Naive thymus-derived CD4-positive, alpha-beta T cell (primary cell): ENCODE measurements around the gene ACOT9. TPM values are rescaled to one million over a fixed set of nuclear protein-coding genes. Genes with fewer than 3 reads are reported as not detected.

Experiments
- ATAC-seq: fragments of 150-1000 bp; cut with Tn5 transposase; 2 replicates; pipeline ENCODE4 v1.10.0; 2021; ENCODE audit warnings: mild to moderate bottlenecking, moderate library complexity
- CTCF ChIA-PET: fragments of 350-600 bp; sonication (Branson Sonifier 250); formaldehyde crosslinking; loops from one replicate; lab custom pipeline; 2021; ENCODE audit warnings: antibody characterized with exemption; lab: Charles Lee
- POLR2A ChIA-PET: fragments of 350-600 bp; sonication (Branson Sonifier 250); formaldehyde crosslinking; loops from one replicate; lab custom pipeline; 2021; ENCODE audit warnings: antibody characterized with exemption, inconsistent platforms; lab: Charles Lee
- DNase-seq, 9 donors: peaks; one replicate each; pipeline versions ENCODE4 v3.0.0 to v3.0.0-alpha.2; 2020 to 2022; ENCODE audit warnings: mixed read lengths in 1 of 9
- H3K27ac ChIP-seq: one replicate; pipeline ENCODE4 v1.7.0; 2013; ENCODE audit warnings: mild to moderate bottlenecking, low read depth, low read length, moderate library complexity
- H3K27me3 ChIP-seq, 2 donors: one replicate each; pipeline ENCODE4 v1.7.0; 2013; ENCODE audit warnings: low read length in 2 of 2, mild to moderate bottlenecking in 2 of 2, moderate library complexity in 2 of 2; ENCODE audit not compliant: control insufficient read depth in 2 of 2, insufficient read depth in 2 of 2
- H3K36me3 ChIP-seq, 3 experiments: 1 replicate in 2 of 3; 2 replicates in 1 of 3; pipeline ENCODE4 v1.7.0; 2013; ENCODE audit warnings: low read length in 3 of 3, mild to moderate bottlenecking in 3 of 3, moderate library complexity in 1 of 3; ENCODE audit not compliant: insufficient read depth in 3 of 3, control insufficient read depth in 2 of 3
- H3K4me1 ChIP-seq, 2 donors: one replicate each; pipeline ENCODE4 v1.7.0; 2013; ENCODE audit warnings: low read length in 2 of 2, mild to moderate bottlenecking in 2 of 2, moderate library complexity in 1 of 2; ENCODE audit not compliant: control insufficient read depth in 2 of 2, insufficient read depth in 2 of 2
- H3K4me3 ChIP-seq: 2 replicates; pipeline ENCODE4 v1.7.0; 2013; ENCODE audit warnings: mild to moderate bottlenecking, low read length
- H3K9me3 ChIP-seq, 3 experiments: 1 replicate in 2 of 3; 2 replicates in 1 of 3; pipeline ENCODE4 v1.7.0; 2013; ENCODE audit warnings: low read length in 3 of 3; ENCODE audit not compliant: control insufficient read depth in 2 of 3
- H3K27ac Mint-ChIP-seq, 9 donors: one replicate each; pipeline ENCODE4 v1.8.0; 2020 to 2022; ENCODE audit warnings: mixed read lengths in 9 of 9, mild to moderate bottlenecking in 8 of 9, moderate library complexity in 5 of 9, inconsistent platforms in 2 of 9
- H3K27me3 Mint-ChIP-seq, 5 donors: one replicate each; pipeline ENCODE4 v1.8.0; 2021 to 2022; ENCODE audit warnings: mixed read lengths in 5 of 5, mild to moderate bottlenecking in 1 of 5
- H3K36me3 Mint-ChIP-seq, 5 donors: one replicate each; pipeline ENCODE4 v1.8.0; 2020 to 2022; ENCODE audit warnings: mixed read lengths in 5 of 5, mild to moderate bottlenecking in 3 of 5, inconsistent platforms in 1 of 5
- H3K4me1 Mint-ChIP-seq, 7 donors: one replicate each; pipeline ENCODE4 v1.8.0; 2020 to 2022; ENCODE audit warnings: mixed read lengths in 7 of 7, mild to moderate bottlenecking in 3 of 7, inconsistent platforms in 1 of 7
- H3K4me3 Mint-ChIP-seq, 10 donors: one replicate each; pipeline ENCODE4 v1.8.0; 2020 to 2022; ENCODE audit warnings: mild to moderate bottlenecking in 10 of 10, mixed read lengths in 10 of 10, moderate library complexity in 6 of 10, inconsistent platforms in 2 of 10
- H3K9me3 Mint-ChIP-seq, 11 donors: one replicate each; pipeline ENCODE4 v1.8.0; 2020 to 2022; ENCODE audit warnings: mixed read lengths in 11 of 11, mild to moderate bottlenecking in 4 of 11, inconsistent platforms in 1 of 11, moderate library complexity in 1 of 11
- intact Hi-C, 2 donors: fragments of 100-400 bp; cut with micrococcal nuclease; formaldehyde crosslinking; loops; one replicate each; pipeline ENCODE4 v1.15.1; 2023
- polyA plus RNA-seq, 2 donors: library from polyadenylated mRNA; unstranded; fragments of 300-500 nt; fragmentation: Illumina TruSeq; gene quantifications; one replicate each; pipeline ENCODE4 v1.2.3, GENCODE V29; 2021
- total RNA-seq, 6 experiments: library from RNA in 5 of 6; stranded (reverse) in 5 of 6; gene quantifications; 1 replicate in 5 of 6; 2 replicates in 1 of 6; pipeline ENCODE4 v1.2.3 and lab custom pipeline; 2021 to 2026

Gene ACOT9
- total and polyA plus RNA-seq, 7 experiments from 2014 or later = 5.9 to 40.1 (median 9.0) TPM

GRCh38 chrX:23787745-23788118 lies 44.7 kb upstream of the ACOT9 start:
- ChIA-PET CTCF (interaction anchor here (0.7 kb wide), 1 partner anchor 164 kb away, joined by 6 read pairs; no protein-coding TSS in a partner anchor), POLR2A (no interaction called here)
- no peak overlapping the region for H3K4me3 Mint-ChIP-seq
- peaks cover 0 to 2% (median 0%) of the 10 kb centered on the region in 11 donors for H3K9me3 Mint-ChIP-seq
- Histone ChIP-seq H3K9me3 (no peaks in the 10 kb centered on the region), H3K4me1 (peaks cover 6 to 10% of the 10 kb centered on the region in 2 donors), H3K4me3 (no peak overlapping the region), H3K36me3 (peaks cover 5 to 15% (median 5%) of the 10 kb centered on the region in 3 experiments), H3K27me3 (no peaks in the 10 kb centered on the region), H3K27ac (no peak overlapping the region)
- no peak overlapping the region for H3K27ac Mint-ChIP-seq
- intact Hi-C loops = loop anchor here in 1 of 2 donors (10.0 kb wide), 2 partner anchors 1843 to 1953 kb away; partner anchors contain the start of genes MBTPS2 and SMS
- no peak for ATAC-seq
- H3K4me1 Mint-ChIP-seq = peaks cover 9 to 26% (median 21%) of the 10 kb centered on the region in 7 donors
- H3K36me3 Mint-ChIP-seq = peaks cover 6 to 24% (median 19%) of the 10 kb centered on the region in 5 donors
- no peak for DNase-seq
- H3K27me3 Mint-ChIP-seq = no peaks in the 10 kb centered on the region

DNA sequence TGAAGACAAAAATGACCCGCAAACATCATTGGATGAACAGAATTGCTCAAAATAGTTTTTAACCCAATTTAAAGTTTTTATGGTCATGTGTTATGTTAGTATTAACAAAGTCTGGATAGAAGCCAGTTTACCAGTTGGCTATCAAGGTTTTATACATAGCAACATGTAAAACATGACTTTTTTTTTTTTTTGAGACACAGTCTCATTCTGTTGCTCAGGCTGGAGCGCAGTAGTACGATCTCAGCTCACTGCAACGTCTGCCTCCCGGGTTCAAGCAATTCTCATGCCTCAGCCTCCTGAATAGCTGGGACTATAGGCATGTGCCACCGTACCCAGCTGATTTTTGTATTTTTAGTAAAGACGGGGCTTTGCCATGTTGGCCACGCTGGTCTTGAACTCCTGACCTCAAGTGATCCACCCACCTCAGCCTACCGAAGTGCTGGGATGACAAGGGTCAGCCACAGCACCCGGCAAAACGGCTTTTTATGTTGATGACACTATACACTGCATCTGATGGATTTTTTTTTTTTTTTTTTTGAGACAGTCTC lies 43.3 kb upstream of the ACOT9 start:
- peak overlapping the region in 2 of 10 donors; percentile 92 for H3K4me3 Mint-ChIP-seq
- no peak overlapping the region for H3K27ac ChIP-seq
- CTCF ChIA-PET = interaction anchor here (0.7 kb wide), 1 partner anchor 9 kb away, joined by 5 read pairs; no protein-coding TSS in a partner anchor
- POLR2A ChIA-PET = no interaction called here
- no peak for DNase-seq
- no peak overlapping the region for H3K4me3 ChIP-seq
- no peaks in the 10 kb centered on the region for H3K27me3 Mint-ChIP-seq
- intact Hi-C loops = loop anchor here in 1 of 2 donors (10.0 kb wide), 2 partner anchors 1842 to 1952 kb away; partner anchors contain the start of genes MBTPS2 and SMS
- H3K27ac Mint-ChIP-seq = peak overlapping the region in 2 of 9 donors; percentile 25 to 26
- peaks cover 13 to 17% of the 10 kb centered on the region in 2 donors for H3K4me1 ChIP-seq
- no peaks in the 10 kb centered on the region for H3K27me3 ChIP-seq
- peaks cover 5 to 15% (median 5%) of the 10 kb centered on the region in 3 experiments for H3K36me3 ChIP-seq
- H3K9me3 ChIP-seq = no peaks in the 10 kb centered on the region
- peaks cover 0 to 2% (median 0%) of the 10 kb centered on the region in 11 donors for H3K9me3 Mint-ChIP-seq
- H3K36me3 Mint-ChIP-seq = peaks cover 6 to 24% (median 19%) of the 10 kb centered on the region in 5 donors
- H3K4me1 Mint-ChIP-seq = peaks cover 14 to 37% (median 33%) of the 10 kb centered on the region in 7 donors
- no peak for ATAC-seq

DNA sequence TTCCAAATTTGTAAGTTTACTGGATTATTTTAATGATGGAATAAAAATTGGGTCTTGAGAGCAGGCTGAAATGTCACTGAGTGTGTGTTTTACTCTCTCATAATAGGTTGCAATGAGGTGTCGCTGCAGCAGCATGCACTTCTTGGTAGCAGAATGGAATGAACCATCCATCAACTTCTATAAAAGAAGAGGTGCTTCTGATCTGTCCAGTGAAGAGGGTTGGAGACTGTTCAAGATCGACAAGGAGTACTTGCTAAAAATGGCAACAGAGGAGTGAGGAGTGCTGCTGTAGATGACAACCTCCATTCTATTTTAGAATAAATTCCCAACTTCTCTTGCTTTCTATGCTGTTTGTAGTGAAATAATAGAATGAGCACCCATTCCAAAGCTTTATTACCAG lies 42.5 kb upstream of the ACOT9 start:
- Histone ChIP-seq H3K9me3 (no peaks in the 10 kb centered on the region), H3K36me3 (peaks cover 5 to 15% (median 5%) of the 10 kb centered on the region in 3 experiments), H3K4me3 (no peak overlapping the region), H3K27me3 (no peaks in the 10 kb centered on the region), H3K4me1 (peaks cover 13 to 17% of the 10 kb centered on the region in 2 donors), H3K27ac (no peak overlapping the region)
- intact Hi-C loops = loop anchor here in 1 of 2 donors (10.0 kb wide), 2 partner anchors 1841 to 1951 kb away; partner anchors contain the start of genes MBTPS2 and SMS
- no peak for ATAC-seq
- Mint-ChIP-seq H3K36me3 (peaks cover 6 to 24% (median 19%) of the 10 kb centered on the region in 5 donors), H3K4me1 (peaks cover 14 to 40% (median 35%) of the 10 kb centered on the region in 7 donors), H3K27ac (peak overlapping the region in 4 of 9 donors; percentile 56 to 97 (median 97)), H3K9me3 (peaks cover 0 to 2% (median 0%) of the 10 kb centered on the region in 11 donors), H3K27me3 (no peaks in the 10 kb centered on the region), H3K4me3 (peak overlapping the region in 9 of 10 donors; percentile 49 to 98 (median 92))
- DNase-seq = no peak
- POLR2A ChIA-PET = no interaction called here
- CTCF ChIA-PET = no interaction called here

DNA sequence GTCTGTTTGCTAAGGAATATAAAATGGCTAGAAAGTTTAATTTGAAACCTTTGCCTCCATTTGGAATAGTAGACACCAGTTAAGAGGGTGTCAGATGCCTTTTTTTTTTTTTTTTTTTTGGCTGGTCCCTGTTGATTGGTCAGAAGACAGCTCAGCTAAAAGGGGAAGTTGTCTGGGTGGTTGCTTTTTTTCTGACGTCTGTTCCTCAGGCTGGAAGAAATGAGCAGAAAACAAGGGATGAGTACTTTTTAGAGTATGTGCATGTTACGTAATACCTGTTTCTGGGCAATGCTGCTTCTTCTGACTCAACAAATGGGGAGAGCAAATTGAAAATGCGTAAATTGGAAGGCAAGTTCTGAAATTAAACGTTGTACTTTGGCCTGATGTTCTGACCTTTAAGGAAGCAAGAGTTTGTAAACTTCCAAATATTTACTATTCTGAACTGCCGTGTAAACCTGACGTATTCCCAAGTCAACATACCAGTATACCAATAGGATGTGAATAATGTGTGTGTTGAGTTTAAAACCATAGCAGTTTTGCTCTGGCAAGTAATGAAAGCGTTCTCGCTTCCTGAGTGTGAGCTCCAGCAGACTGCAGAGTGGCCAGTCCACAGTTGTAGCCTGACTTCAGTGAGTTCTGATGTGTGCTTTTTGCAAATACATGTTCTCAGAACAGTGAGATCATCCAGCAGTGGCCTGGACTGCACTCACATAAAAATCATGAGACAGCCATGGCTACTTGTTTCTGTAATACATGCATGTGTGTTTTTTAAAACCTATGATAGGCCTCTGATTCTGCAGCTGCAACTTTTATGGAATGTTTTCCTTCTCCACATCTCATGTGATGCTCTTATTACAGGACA lies 41.6 kb upstream of the ACOT9 start:
- DNase-seq = peak in 1 of 9 donors; percentile 2
- H3K36me3 Mint-ChIP-seq = peaks cover 6 to 24% (median 19%) of the 10 kb centered on the region in 5 donors
- peak overlapping the region; percentile 88 for H3K27ac ChIP-seq
- no peak for ATAC-seq
- H3K4me3 ChIP-seq = peak overlapping the region; percentile 91
- intact Hi-C loops = loop anchor here (5.0 to 10.0 kb wide), 6 partner anchors 363 to 1950 kb away; partner anchors contain the start of genes MBTPS2 (in 1 of the 2), PDK3 (in 1 of the 2), POLA1 (in 1 of the 2) and SMS (in 1 of the 2)
- H3K36me3 ChIP-seq = peaks cover 5 to 15% (median 5%) of the 10 kb centered on the region in 3 experiments
- H3K4me1 ChIP-seq = peaks cover 13 to 17% of the 10 kb centered on the region in 2 donors
- peak overlapping the region in 8 of 9 donors; percentile 97 to 99 (median 97) for H3K27ac Mint-ChIP-seq
- peaks cover 0 to 3% (median 0%) of the 10 kb centered on the region in 11 donors for H3K9me3 Mint-ChIP-seq
- peak overlapping the region; percentile 84 to 98 (median 95) for H3K4me3 Mint-ChIP-seq
- no peaks in the 10 kb centered on the region for H3K27me3 Mint-ChIP-seq
- no peaks in the 10 kb centered on the region for H3K9me3 ChIP-seq
- peaks cover 14 to 40% (median 35%) of the 10 kb centered on the region in 7 donors for H3K4me1 Mint-ChIP-seq
- CTCF ChIA-PET = interaction anchor here (0.6 to 3.0 kb wide), 4 partner anchors 46 to 269 kb away, joined by 5 to 15 read pairs (median 5); no protein-coding TSS in a partner anchor
- POLR2A ChIA-PET = interaction anchor here (0.6 to 2.7 kb wide), 5 partner anchors 11 to 365 kb away, joined by 5 to 24 read pairs (median 16); partner anchors contain the start of genes EIF2S3 and ZFX
- H3K27me3 ChIP-seq = no peaks in the 10 kb centered on the region

- peaks cover 5 to 15% (median 5%) of the 10 kb centered on the region in 3 experiments for H3K36me3 ChIP-seq
- H3K27me3 Mint-ChIP-seq = no peaks in the 10 kb centered on the region
- peaks cover 0 to 3% (median 0%) of the 10 kb centered on the region in 11 donors for H3K9me3 Mint-ChIP-seq
- peak overlapping the region; percentile 88 for H3K27ac ChIP-seq
- peaks cover 6 to 24% (median 19%) of the 10 kb centered on the region in 5 donors for H3K36me3 Mint-ChIP-seq
- peaks cover 14 to 45% (median 35%) of the 10 kb centered on the region in 7 donors for H3K4me1 Mint-ChIP-seq
- POLR2A ChIA-PET = interaction anchor here (0.6 to 3.2 kb wide), 17 partner anchors 10 to 366 kb away, joined by 3 to 24 read pairs (median 5); partner anchors contain the start of genes APOO, CXorf58, EIF2S3 and KLHL15
- peak overlapping the region; percentile 84 to 98 (median 95) for H3K4me3 Mint-ChIP-seq
- DNase-seq (peak in 5 of 9 donors; percentile 14 to 25 (median 20)), ATAC-seq (no peak)
- intact Hi-C loops = loop anchor here (1.0 to 10.0 kb wide), 14 partner anchors 28 to 1949 kb away; partner anchors contain the start of genes APOO (in 2 of the 2), EIF2S3 (in 2 of the 2), ACOT9 (in 1 of the 2) and MBTPS2 (in 1 of the 2)
- no peaks in the 10 kb centered on the region for H3K9me3 ChIP-seq
- H3K4me3 ChIP-seq = peak overlapping the region; percentile 91
- H3K27me3 ChIP-seq = no peaks in the 10 kb centered on the region
- CTCF ChIA-PET = interaction anchor here (0.6 to 3.0 kb wide), 7 partner anchors 9 to 270 kb away, joined by 3 to 15 read pairs (median 5); no protein-coding TSS in a partner anchor
- peaks cover 13 to 17% of the 10 kb centered on the region in 2 donors for H3K4me1 ChIP-seq
- peak overlapping the region; percentile 96 to 99 (median 97) for H3K27ac Mint-ChIP-seq
Observed at GRCh38 chrX:23783589-23784469, 40.8 kb upstream of the ACOT9 start.
